K562 (cell line): Measurements from ENCODE around the gene MSANTD4. TPM values are rescaled to one million over a fixed set of nuclear protein-coding genes. Genes with fewer than 3 reads are reported as not detected.

Source experiments
- ATAC-seq: fragments of 200-7000 bp; cut with Tn5 transposase; 3 replicates; pipeline ENCODE4 v1.9.1; 2020; ENCODE audit warnings: moderate library complexity
- BruUV-seq: library from RNA; stranded (reverse); fragments of 400-500 nt; replicated peaks from 2 replicates; lab custom pipeline; 2021; lab: Mats Ljungman, UMichigan
- CTCF ChIA-PET: fragments of 300-600 bp; formaldehyde crosslinking; extraction: SDS; loops from one replicate; lab custom pipeline; 2021; ENCODE audit warnings: low intra/inter-chr PET ratio; lab: Yijun Ruan, JAX
- POLR2A ChIA-PET: fragments of 300-600, 350-650 bp; sonication (Branson Sonifier 250); formaldehyde crosslinking; extraction: SDS; loops from one replicate; lab custom pipeline; 2021; ENCODE audit warnings: antibody characterized with exemption, inconsistent platforms; lab: Yijun Ruan, JAX
- DNase-seq, 4 experiments: peaks; one replicate each; pipeline versions ENCODE4 v3.0.0 to v3.0.0-alpha.2; 2011 to 2018; ENCODE audit warnings: low spot score in 3 of 4, mixed read lengths in 3 of 4; ENCODE audit errors: extremely low read depth in 1 of 4
- FAIRE-seq: peaks from 2 replicates; lab custom pipeline; 2011; peaks lifted over from hg19 to GRCh38; lab: Jason Lieb, UNC
- H2AFZ ChIP-seq: 2 replicates; pipeline ENCODE4 v1.6.0; 2011; ENCODE audit warnings: low read depth, low read length, control low read depth, inconsistent platforms
- H3K27ac ChIP-seq: fragments of 200-600 bp; 3 replicates; pipeline ENCODE4 v1.8.0; 2011; ENCODE audit warnings: low read depth, mild to moderate bottlenecking, control low read depth, inconsistent platforms, low read length, moderate library complexity, mixed read lengths; ENCODE audit errors: extremely low read depth
- H3K27me3 ChIP-seq, 2 experiments: fragments of 300-600 bp in 1 of 2; 2 replicates in 1 of 2; 3 replicates in 1 of 2; pipeline versions ENCODE4 v1.6.0 to v1.8.0; 2011; ENCODE audit warnings: inconsistent platforms in 2 of 2, low read length in 2 of 2, mild to moderate bottlenecking in 1 of 2, mixed read lengths in 1 of 2, moderate library complexity in 1 of 2; ENCODE audit not compliant: control insufficient read depth in 2 of 2, insufficient read depth in 2 of 2
- H3K36me3 ChIP-seq: fragments of 300-600 bp; 3 replicates; pipeline ENCODE4 v1.8.0; 2011; ENCODE audit warnings: mild to moderate bottlenecking, low read length, inconsistent platforms; ENCODE audit not compliant: control insufficient read depth, insufficient read depth
- H3K4me1 ChIP-seq, 2 experiments: fragments of 200-600 bp in 1 of 2; replicated peaks in 1 of 2; 2 replicates in 1 of 2; 3 replicates in 1 of 2; pipeline versions ENCODE4 v1.5.1 to v1.8.0; 2011; ENCODE audit warnings: inconsistent platforms in 2 of 2, low read length in 2 of 2, mild to moderate bottlenecking in 1 of 2, mixed read lengths in 1 of 2, moderate library complexity in 1 of 2; ENCODE audit not compliant: control insufficient read depth in 2 of 2, insufficient read depth in 2 of 2
- H3K4me2 ChIP-seq: 2 replicates; pipeline ENCODE4 v1.6.1; 2011; ENCODE audit warnings: low read length, control low read depth, inconsistent platforms, mixed read lengths; ENCODE audit not compliant: insufficient read depth
- H3K4me3 ChIP-seq: fragments of 200-600 bp; sonication (generic), shearing (Covaris generic); 2 replicates; pipeline ENCODE4 v1.5.1; 2016; ENCODE audit warnings: control low read depth, inconsistent platforms
- H3K79me2 ChIP-seq: fragments of 200-600 bp; 3 replicates; pipeline ENCODE4 v1.8.0; 2011; ENCODE audit warnings: low read length, inconsistent platforms; ENCODE audit not compliant: control insufficient read depth, insufficient read depth
- H3K9ac ChIP-seq, 2 experiments: 2 replicates each; pipeline versions ENCODE4 v1.6.0 to v1.6.1; 2011; ENCODE audit warnings: low read depth in 2 of 2, low read length in 2 of 2, control low read depth in 1 of 2, inconsistent platforms in 1 of 2, mild to moderate bottlenecking in 1 of 2, mixed read lengths in 1 of 2; ENCODE audit not compliant: insufficient read depth in 1 of 2
- H3K9me1 ChIP-seq: one replicate; pipeline ENCODE4 v1.6.0; 2011; ENCODE audit warnings: inconsistent platforms, mild to moderate bottlenecking, low read length, moderate library complexity; ENCODE audit not compliant: control insufficient read depth, insufficient read depth
- H3K9me3 ChIP-seq: replicated peaks from 2 replicates; pipeline ENCODE4 v1.5.1; 2011; ENCODE audit warnings: low read depth, low read length, inconsistent platforms; ENCODE audit not compliant: control insufficient read depth, insufficient read depth
- H4K20me1 ChIP-seq: replicated peaks from 2 replicates; pipeline ENCODE4 v1.6.1; 2011; ENCODE audit warnings: low read length, inconsistent platforms, mixed read lengths; ENCODE audit not compliant: control insufficient read depth, insufficient read depth
- EHMT2 ChIP-seq: fragments of 450-650 bp; IDR thresholded peaks from 2 replicates; pipeline ENCODE4 v1.6.1; 2018; ENCODE audit warnings: antibody characterized with exemption
- ETS1 ChIP-seq: conservative IDR thresholded peaks from 2 replicates; pipeline ENCODE4 v1.6.1; 2011; ENCODE audit warnings: low read depth, mild to moderate bottlenecking, low read length; ENCODE audit not compliant: control insufficient read depth
- NR2C1 ChIP-seq, 2 experiments: fragments of 450-650 bp; IDR thresholded peaks; 2 replicates each; pipeline ENCODE4 v1.6.1; 2017; ENCODE audit warnings: mild to moderate bottlenecking in 2 of 2, antibody characterized with exemption in 1 of 2, inconsistent platforms in 1 of 2, missing compliant biosample characterization in 1 of 2, missing genetic modification characterization in 1 of 2
- PHF8 ChIP-seq: fragments of 200-600 bp; sonication (generic); IDR thresholded peaks from 2 replicates; pipeline ENCODE4 v1.6.1; 2012; ENCODE audit warnings: mixed run types, mild to moderate bottlenecking, inconsistent platforms, low read length, moderate library complexity, borderline replicate concordance
- RUNX1 ChIP-seq: sonication (generic); IDR thresholded peaks from 2 replicates; pipeline ENCODE4 v1.6.1; 2016; ENCODE audit warnings: antibody characterized with exemption, low read depth
- ZNF384 ChIP-seq: IDR thresholded peaks from 2 replicates; pipeline ENCODE4 v1.6.1; 2012; ENCODE audit warnings: low read depth, low read length, improper control_type of control experiment
- WGBS: fragments of 100-300 bp; shearing (Covaris generic); methylation state at CpG from one replicate; pipeline ENCODE4 v1.1.6; 2016; ENCODE audit warnings: low coverage, mixed read lengths; ENCODE audit not compliant: insufficient coverage; ENCODE audit errors: missing lambda C conversion rate; 5-methylcytosine and 5-hydroxymethylcytosine counted together
- in situ Hi-C: fragments of 300-500 bp; cut with MboI; formaldehyde crosslinking; loops from 4 replicates; pipeline ENCODE4 v1.15.0; 2018; ENCODE audit warnings: inconsistent platforms, mixed read lengths
- intact Hi-C: fragments of 100-400 bp; cut with micrococcal nuclease; formaldehyde crosslinking; loops from 2 replicates; pipeline ENCODE4 v1.14.2; 2022
- polyA plus RNA-seq, 8 experiments: library from polyadenylated mRNA; depleted of rRNA in 4 of 8; stranded (reverse) in 5 of 8; unstranded in 3 of 8; fragments of >200 nt; fragmentation: Nextera tagmentation in 2 of 8; fragmentation: Illumina TruSeq in 1 of 8; extraction: Ambion mirVana in 2 of 8; extraction: Trizol in 1 of 8; gene quantifications; 2 replicates each; pipeline versions ENCODE4 v1.2.1 to v1.2.3, GENCODE V29; 2011 to 2014; ENCODE audit warnings: inconsistent platforms in 1 of 8, missing spikeins in 1 of 8
- total RNA-seq, 7 experiments: library from RNA; depleted of rRNA in 6 of 7; stranded (reverse); fragments of >200 nt in 6 of 7; fragmentation: Illumina TruSeq in 2 of 7; extraction: Trizol in 2 of 7; gene quantifications; 2 replicates each; pipeline versions ENCODE4 v1.2.1 to v1.2.3, GENCODE V29; 2011 to 2021; ENCODE audit warnings: low replicate concordance in 1 of 7
- TF ChIP-seq, protein P1 (sequence below): fragments of 450-650 bp; formaldehyde crosslinking; IDR thresholded peaks from 2 replicates; pipeline ENCODE4 v1.4.0; 2020; ENCODE audit warnings: mild to moderate bottlenecking, moderate library complexity

Gene MSANTD4
- total and polyA plus RNA-seq, 9 of the 15 experiments (the other 6 are each of a cell fraction or from before 2014, with no cell fraction given) = 5.0 to 16.4 (median 10.2) TPM

GRCh38 chr11:106017093-106017492, 4.9 kb downstream of the MSANTD4 start:
- intact Hi-C loops (no loop called here), in situ Hi-C loops (no loop called here)
- H3K79me2 ChIP-seq = peaks cover 72% of the 10 kb centered on the region

More at GRCh38 chr11:106017093-106017492, 4.9 kb downstream of the MSANTD4 start:
- ChIA-PET CTCF (no interaction called here), POLR2A (no interaction called here)
- Histone ChIP-seq H4K20me1 (no peaks in the 10 kb centered on the region), H3K27me3 (no peaks in the 10 kb centered on the region), H3K4me3 (no peak overlapping the region), H3K36me3 (peaks cover 9% of the 10 kb centered on the region), H3K4me1 (peaks cover 0 to 4% of the 10 kb centered on the region in 2 experiments; a peak in 3 of 5 replicates), H3K4me2 (no peak overlapping the region), H3K27ac (no peak overlapping the region), H3K9ac (no peak overlapping the region), H2AFZ (no peak overlapping the region), H3K9me1 (no peaks in the 10 kb centered on the region), H3K9me3 (no peaks in the 10 kb centered on the region)
- 72% methylated on average over 2 of the region's 2 CpGs for WGBS
- TF ChIP-seq PHF8 = no peak
- no peak for TF ChIP-seq NR2C1 (IDR thresholded peaks at IDR 0.05)
- no peak for TF ChIP-seq NR2C1 (tag; IDR thresholded peaks at IDR 0.05)
- TF ChIP-seq ZNF384 = no peak
- no peak for TF ChIP-seq RUNX1
- TF ChIP-seq, protein P1, sequence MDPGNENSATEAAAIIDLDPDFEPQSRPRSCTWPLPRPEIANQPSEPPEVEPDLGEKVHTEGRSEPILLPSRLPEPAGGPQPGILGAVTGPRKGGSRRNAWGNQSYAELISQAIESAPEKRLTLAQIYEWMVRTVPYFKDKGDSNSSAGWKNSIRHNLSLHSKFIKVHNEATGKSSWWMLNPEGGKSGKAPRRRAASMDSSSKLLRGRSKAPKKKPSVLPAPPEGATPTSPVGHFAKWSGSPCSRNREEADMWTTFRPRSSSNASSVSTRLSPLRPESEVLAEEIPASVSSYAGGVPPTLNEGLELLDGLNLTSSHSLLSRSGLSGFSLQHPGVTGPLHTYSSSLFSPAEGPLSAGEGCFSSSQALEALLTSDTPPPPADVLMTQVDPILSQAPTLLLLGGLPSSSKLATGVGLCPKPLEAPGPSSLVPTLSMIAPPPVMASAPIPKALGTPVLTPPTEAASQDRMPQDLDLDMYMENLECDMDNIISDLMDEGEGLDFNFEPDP = no peak
- no peak for TF ChIP-seq EHMT2
- no peak for TF ChIP-seq ETS1
- ATAC-seq (no peak), DNase-seq (no peak), FAIRE-seq (peak; percentile 6)
- BruUV-seq = no TSS peak
